GM12801 (cell line): Measurements from ENCODE around the gene RBMXL3.

Experiments
- TF ChIP-seq, protein P1 (sequence below): IDR thresholded peaks from one replicate; pipeline ENCODE4 v1.5.1; 2011; ENCODE audit warnings: control low read depth; ENCODE audit not compliant: insufficient read length; ENCODE audit errors: extremely low read depth

The RBMXL3 gene

GRCh38 chrX:115189646-115190635, 731 bp downstream of the RBMXL3 start:
- TF ChIP-seq, protein P1, sequence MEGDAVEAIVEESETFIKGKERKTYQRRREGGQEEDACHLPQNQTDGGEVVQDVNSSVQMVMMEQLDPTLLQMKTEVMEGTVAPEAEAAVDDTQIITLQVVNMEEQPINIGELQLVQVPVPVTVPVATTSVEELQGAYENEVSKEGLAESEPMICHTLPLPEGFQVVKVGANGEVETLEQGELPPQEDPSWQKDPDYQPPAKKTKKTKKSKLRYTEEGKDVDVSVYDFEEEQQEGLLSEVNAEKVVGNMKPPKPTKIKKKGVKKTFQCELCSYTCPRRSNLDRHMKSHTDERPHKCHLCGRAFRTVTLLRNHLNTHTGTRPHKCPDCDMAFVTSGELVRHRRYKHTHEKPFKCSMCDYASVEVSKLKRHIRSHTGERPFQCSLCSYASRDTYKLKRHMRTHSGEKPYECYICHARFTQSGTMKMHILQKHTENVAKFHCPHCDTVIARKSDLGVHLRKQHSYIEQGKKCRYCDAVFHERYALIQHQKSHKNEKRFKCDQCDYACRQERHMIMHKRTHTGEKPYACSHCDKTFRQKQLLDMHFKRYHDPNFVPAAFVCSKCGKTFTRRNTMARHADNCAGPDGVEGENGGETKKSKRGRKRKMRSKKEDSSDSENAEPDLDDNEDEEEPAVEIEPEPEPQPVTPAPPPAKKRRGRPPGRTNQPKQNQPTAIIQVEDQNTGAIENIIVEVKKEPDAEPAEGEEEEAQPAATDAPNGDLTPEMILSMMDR, result no peak

DNA sequence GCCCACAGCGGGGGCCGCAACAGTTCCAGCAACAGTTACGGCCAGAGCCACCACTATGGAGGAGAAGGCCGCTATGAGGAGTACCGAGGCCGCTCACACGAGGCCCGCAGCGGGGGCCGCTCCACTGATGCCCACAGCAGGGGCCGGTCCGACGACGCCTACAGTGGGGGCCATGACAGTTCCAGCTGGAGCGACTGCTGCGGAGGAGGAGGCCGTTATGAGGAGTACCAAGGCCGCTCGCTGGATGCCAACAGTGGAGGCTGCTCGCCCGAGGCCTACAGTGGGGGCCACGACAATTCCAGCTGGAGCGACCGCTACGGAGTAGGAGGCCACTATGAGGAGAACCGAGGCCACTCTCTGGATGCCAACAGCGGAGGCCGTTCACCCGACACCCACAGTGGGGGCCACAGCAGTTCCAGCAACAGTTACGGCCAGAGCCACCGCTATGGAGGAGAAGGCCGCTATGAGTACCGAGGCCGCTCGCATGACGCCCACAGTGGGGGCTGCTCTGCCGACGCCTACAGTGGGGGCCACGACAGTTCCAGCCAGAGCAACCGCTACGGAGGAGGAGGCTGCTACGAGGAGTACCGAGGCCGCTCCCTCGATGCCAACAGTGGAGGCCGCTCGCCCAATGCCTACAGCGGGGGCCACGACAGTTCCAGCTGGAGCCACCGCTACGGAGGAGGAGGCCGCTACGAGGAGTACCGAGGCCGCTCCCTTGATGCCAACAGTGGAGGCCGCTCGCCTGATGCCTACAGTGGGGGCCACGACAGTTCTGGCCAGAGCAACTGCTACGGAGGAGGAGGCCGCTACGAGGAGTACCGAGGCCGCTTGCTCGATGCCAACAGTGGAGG, 1.7 kb downstream of the RBMXL3 start:
- TF ChIP-seq, protein P1, result no peak

DNA sequence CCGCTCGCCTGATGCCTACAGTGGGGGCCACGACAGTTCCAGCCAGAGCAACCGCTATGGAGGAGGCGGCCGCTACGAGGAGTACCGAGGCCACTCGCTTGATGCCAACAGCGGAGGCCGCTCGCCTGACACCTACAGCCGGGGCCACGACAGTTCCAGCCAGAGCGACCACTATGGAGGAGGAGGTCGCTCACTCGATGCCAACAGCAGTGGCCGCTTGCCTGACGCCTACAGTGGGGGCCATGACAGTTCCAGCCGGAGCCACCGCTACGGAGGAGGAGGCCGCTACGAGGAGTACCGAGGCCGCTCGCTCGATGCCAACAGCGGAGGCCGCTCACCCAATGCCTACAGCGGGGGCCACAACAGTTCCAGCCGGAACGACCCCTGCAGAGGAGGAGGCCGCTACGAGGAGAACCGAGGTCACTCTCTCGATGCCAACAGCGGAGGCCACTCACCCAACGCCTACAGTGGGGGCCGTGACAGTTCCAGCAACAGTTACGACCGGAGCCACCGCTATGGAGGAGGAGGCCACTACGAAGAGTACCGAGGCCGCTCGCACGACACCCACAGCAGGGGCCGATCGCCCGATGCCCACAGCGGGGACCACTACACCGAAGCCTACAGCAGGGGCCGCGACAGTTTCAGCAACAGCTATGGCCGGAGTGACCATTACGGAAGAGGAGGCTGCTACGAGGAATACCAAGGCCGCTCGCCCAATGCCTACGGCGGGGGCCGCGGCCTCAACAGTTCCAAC, 2.5 kb downstream of the RBMXL3 start:
- TF ChIP-seq, protein P1, result no peak

DNA sequence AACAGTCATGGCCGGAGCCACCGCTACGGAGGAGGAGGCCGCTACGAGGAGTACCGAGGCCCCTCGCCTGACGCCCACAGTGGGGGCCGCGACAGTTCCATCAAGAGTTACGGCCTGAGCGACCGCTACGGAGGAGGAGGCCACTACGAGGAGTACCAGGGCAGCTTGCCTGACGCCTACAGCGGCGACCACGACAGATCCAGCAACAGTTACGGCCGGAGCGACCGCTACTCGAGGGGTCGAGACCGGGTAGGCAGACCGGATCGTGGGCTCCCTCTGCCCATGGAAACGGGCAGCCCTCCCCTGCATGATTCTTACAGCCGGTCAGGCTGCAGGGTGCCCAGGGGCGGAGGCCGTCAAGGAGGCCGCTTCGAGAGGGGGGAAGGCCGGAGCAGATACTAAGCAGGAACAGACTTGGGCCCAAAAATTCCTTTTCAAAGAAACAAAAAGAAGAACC, 3.1 kb downstream of the RBMXL3 start:
- TF ChIP-seq, protein P1, result no peak

- TF ChIP-seq, protein P1, result no peak
These were observed 14.8 kb downstream of the RBMXL3 start for GRCh38 chrX:115204040-115204439.

- TF ChIP-seq, protein P1, result no peak
These were observed 24.9 kb downstream of the RBMXL3 start for GRCh38 chrX:115214151-115214550.
